ENCODE results near the gene NDFIP2. TPM values are rescaled to one million over a fixed set of nuclear protein-coding genes. Genes with fewer than 3 reads are reported as not detected.

NDFIP2 gene
- polyA plus RNA-seq, 2 of the 4 experiments (the other 2 are of a cell fraction) = 23.2 to 39.9 TPM

DNA sequence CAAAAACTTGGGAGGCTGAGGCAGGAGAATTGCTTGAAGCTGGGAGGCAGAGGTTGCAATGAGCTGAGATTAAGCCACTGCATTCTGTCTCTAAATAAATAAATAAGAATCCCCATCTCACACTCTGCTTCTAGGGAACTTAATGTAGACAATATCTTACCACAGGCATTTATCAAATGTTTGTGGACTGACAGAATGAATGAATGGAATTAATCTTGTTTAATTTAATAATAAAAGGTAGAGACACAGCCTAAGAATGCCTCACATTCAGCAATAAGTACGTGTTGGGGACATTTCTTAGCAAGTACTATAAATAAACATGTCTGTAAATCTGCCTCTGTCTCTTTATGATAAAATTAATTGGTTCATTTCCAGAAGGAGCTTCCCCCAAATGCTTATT, 38.7 kb upstream of the NDFIP2 start:
- no peak overlapping the region for H3K4me3 ChIP-seq
- ATAC-seq (no peak), FAIRE-seq (no peak), DNase-seq (ENCODE audit: low read depth in 1 of 2, low spot score in 1 of 2) (no peak)
- no peaks in the 10 kb centered on the region for H3K9me3 ChIP-seq
- peak overlapping the region; percentile 43; the same call in 2 of the 3 replicates for H3K4me2 ChIP-seq
- ChIA-PET POLR2A (no interaction called here), CTCF (interaction anchor here (0.6 kb wide), 1 partner anchor 100 kb away, joined by 4 read pairs; no protein-coding TSS in a partner anchor)
- 65% methylated on average over 1 of the region's 1 CpG for WGBS (ENCODE audit: missing lambda C conversion rate)
- no peak for TF ChIP-seq ZC3H11A (IDR thresholded peaks at IDR 0.05)
- no peak for TF ChIP-seq FOXS1 (CRISPR knock-in tag; IDR thresholded peaks at IDR 0.05)
- TF ChIP-seq EHF (CRISPR knock-in tag; IDR thresholded peaks at IDR 0.05) = no peak
- no peak for TF ChIP-seq E2F6 (IDR thresholded peaks at IDR 0.05; ENCODE audit: borderline replicate concordance, low read depth)
- TF ChIP-seq ZFP36 (IDR thresholded peaks at IDR 0.05; ENCODE audit: borderline replicate concordance, partially characterized antibody) = no peak
- no peak for TF ChIP-seq CHD4 (IDR thresholded peaks at IDR 0.05; ENCODE audit: borderline replicate concordance)
- TF ChIP-seq TP53 (CRISPR knock-in tag; IDR thresholded peaks at IDR 0.05) = no peak
- TF ChIP-seq POLR2AphosphoS2 (conservative IDR thresholded peaks at IDR 0.05; ENCODE audit: low read length) = no peak
- H3K4me1 ChIP-seq = peaks cover 13% of the 10 kb centered on the region; the same call in 2 of the 3 replicates
- H3K27ac ChIP-seq = peak overlapping the region in 1 of 2 experiments; percentile 41; a peak in 2 of 6 replicates

GRCh38 chr13:79442706-79443105, 38.2 kb upstream of the NDFIP2 start:
- ATAC-seq (no peak), FAIRE-seq (no peak), DNase-seq (ENCODE audit: low read depth in 1 of 2, low spot score in 1 of 2) (no peak)
- H3K4me3 ChIP-seq = no peak overlapping the region
- no peaks in the 10 kb centered on the region for H3K9me3 ChIP-seq
- no peak overlapping the region for H3K27ac ChIP-seq
- TF ChIP-seq SMC3 (IDR thresholded peaks at IDR 0.05) = no peak
- no peak for TF ChIP-seq FOXS1 (CRISPR knock-in tag; IDR thresholded peaks at IDR 0.05)
- TF ChIP-seq HDAC2 (IDR thresholded peaks at IDR 0.05) = no peak
- no peak overlapping the region for H3K4me2 ChIP-seq
- ChIA-PET CTCF (interaction anchor here (0.6 kb wide), 1 partner anchor 100 kb away, joined by 4 read pairs; no protein-coding TSS in a partner anchor), POLR2A (no interaction called here)
- H3K4me1 ChIP-seq = peaks cover 13% of the 10 kb centered on the region; the same call in 2 of the 3 replicates
- WGBS (ENCODE audit: missing lambda C conversion rate) = 90% methylated on average over 3 of the region's 3 CpGs

DNA sequence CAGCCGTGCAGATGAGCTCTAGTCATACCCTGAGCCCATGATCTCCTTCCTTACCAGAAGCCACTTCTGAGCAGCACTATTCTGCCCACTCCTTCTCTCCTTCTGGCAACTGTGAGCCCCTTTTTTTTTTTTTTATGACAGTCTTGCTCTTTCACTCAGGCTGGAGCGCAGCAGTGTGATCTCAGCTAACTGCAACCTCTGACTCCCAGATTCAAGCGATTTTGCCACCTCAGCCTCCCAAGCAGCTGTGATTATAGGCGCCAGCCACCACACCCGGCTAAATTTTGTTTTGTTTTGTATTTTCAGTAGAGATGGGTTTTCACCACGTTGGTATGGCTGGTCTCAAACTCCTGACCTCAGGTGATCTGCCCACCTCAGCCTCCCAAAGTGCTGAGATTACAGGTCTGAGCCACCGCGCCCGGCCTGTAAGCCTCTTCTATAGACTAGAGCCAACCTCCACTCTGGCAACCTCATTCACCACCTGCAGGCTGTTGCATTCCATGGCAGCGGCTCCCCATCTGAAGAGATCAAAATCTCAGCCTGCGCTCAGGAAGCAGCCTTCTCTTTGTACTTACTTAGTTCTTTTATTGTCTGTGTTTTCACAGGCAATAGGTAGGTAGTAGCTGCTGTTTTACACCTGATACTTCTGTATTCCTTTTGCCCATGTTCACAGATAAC, 34.8 kb upstream of the NDFIP2 start:
- TF ChIP-seq CEBPB (IDR thresholded peaks at IDR 0.05) (no peak), CBX2 (IDR thresholded peaks at IDR 0.05; ENCODE audit: borderline replicate concordance, low read depth) (no peak), RAD21 (conservative IDR thresholded peaks at IDR 0.05 in 1 of 2, IDR thresholded peaks at IDR 0.05 in 1 of 2) (no peak)
- ATAC-seq = no peak
- CTCF ChIA-PET = interaction anchor here (1.3 to 1.6 kb wide), 2 partner anchors 10 to 18 kb away, joined by 3 read pairs; no protein-coding TSS in a partner anchor

GRCh38 chr13:79447141-79447540, 33.8 kb upstream of the NDFIP2 start:
- Histone ChIP-seq H3K4me2 (no peak overlapping the region), H3K9me3 (no peaks in the 10 kb centered on the region), H3K27ac (no peak overlapping the region), H3K4me3 (no peak overlapping the region), H3K4me1 (peaks cover 9% of the 10 kb centered on the region; the same call in 2 of the 3 replicates)
- no peak for TF ChIP-seq SMC3 (IDR thresholded peaks at IDR 0.05)
- no peak for TF ChIP-seq CHD4 (IDR thresholded peaks at IDR 0.05; ENCODE audit: borderline replicate concordance)
- no peak for TF ChIP-seq ESRRA (IDR thresholded peaks at IDR 0.05; ENCODE audit: borderline replicate concordance, low read length)
- no peak for TF ChIP-seq HEYL (CRISPR knock-in tag; IDR thresholded peaks at IDR 0.05)
- no peak for TF ChIP-seq USF2 (IDR thresholded peaks at IDR 0.05)
- TF ChIP-seq CHD2 (IDR thresholded peaks at IDR 0.05; ENCODE audit: low read length, partially characterized antibody) = no peak
- TF ChIP-seq PBX3 (IDR thresholded peaks at IDR 0.05) = no peak
- TF ChIP-seq POLR2A (IDR thresholded peaks at IDR 0.05; ENCODE audit: low read length) = no peak
- no peak for TF ChIP-seq KDM5A (IDR thresholded peaks at IDR 0.05)
- ChIA-PET CTCF (no interaction called here), POLR2A (no interaction called here)
- DNase-seq (ENCODE audit: low read depth in 1 of 2, low spot score in 1 of 2) (no peak), ATAC-seq (no peak), FAIRE-seq (no peak)
- WGBS (ENCODE audit: missing lambda C conversion rate) = 77% methylated on average over 4 of the region's 4 CpGs

More for the DNA sequence above, 34.8 kb upstream of the NDFIP2 start:
- H3K4me1 ChIP-seq = peaks cover 11% of the 10 kb centered on the region; the same call in 2 of the 3 replicates
- POLR2A ChIA-PET = no interaction called here
- FAIRE-seq = no peak
- no peak overlapping the region for H3K4me3 ChIP-seq
- WGBS (ENCODE audit: missing lambda C conversion rate) = 78% methylated on average over 11 of the region's 11 CpGs
- no peak for DNase-seq (ENCODE audit: low read depth in 1 of 2, low spot score in 1 of 2)
- H3K9me3 ChIP-seq = no peaks in the 10 kb centered on the region
- no peak overlapping the region for H3K4me2 ChIP-seq
- H3K27ac ChIP-seq = no peak overlapping the region

All from A549 (cell line).